Ovary (tissue), 3 donors: Measurements from ENCODE around the gene METRNL.

Source experiments
- POLR2A ChIP-seq: fragments of 450-650 bp; IDR thresholded peaks from one replicate; pipeline ENCODE4 v1.6.1; 2017; ENCODE audit warnings: antibody characterized with exemption, mild to moderate bottlenecking, moderate library complexity
- TF ChIP-seq, protein P1 (sequence below), 3 donors: fragments of 450-650 bp in 2 of 3; fragments of 200-600 bp in 1 of 3; IDR thresholded peaks; one replicate each; pipeline versions ENCODE4 v1.5.1 to v1.8.0; 2016 to 2022; ENCODE audit warnings: antibody characterized with exemption in 3 of 3, mild to moderate bottlenecking in 1 of 3
- donor health status: DM: no; HTN: no; CAD: no.

DNA sequence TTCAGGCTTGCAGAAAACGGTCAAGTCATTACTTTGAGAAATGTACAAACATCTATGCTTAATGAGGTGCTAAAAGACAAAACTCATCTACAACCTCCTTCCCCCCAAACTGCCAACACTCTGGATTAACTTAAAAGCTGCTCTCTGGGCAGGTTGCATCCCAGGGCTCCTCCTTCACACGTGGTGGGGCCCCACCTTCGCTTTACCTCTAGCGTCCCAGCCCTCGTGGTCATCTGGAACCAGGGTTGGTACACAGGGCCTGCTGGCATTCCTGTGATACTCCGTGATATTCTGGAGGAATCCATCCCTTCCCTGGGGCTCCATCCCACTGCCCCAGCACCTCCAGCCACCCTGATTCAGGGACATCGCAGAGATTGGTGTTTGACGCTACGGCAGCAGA, 4.8 kb downstream of the METRNL start:
- no peak for TF ChIP-seq POLR2A
- TF ChIP-seq, protein P1, sequence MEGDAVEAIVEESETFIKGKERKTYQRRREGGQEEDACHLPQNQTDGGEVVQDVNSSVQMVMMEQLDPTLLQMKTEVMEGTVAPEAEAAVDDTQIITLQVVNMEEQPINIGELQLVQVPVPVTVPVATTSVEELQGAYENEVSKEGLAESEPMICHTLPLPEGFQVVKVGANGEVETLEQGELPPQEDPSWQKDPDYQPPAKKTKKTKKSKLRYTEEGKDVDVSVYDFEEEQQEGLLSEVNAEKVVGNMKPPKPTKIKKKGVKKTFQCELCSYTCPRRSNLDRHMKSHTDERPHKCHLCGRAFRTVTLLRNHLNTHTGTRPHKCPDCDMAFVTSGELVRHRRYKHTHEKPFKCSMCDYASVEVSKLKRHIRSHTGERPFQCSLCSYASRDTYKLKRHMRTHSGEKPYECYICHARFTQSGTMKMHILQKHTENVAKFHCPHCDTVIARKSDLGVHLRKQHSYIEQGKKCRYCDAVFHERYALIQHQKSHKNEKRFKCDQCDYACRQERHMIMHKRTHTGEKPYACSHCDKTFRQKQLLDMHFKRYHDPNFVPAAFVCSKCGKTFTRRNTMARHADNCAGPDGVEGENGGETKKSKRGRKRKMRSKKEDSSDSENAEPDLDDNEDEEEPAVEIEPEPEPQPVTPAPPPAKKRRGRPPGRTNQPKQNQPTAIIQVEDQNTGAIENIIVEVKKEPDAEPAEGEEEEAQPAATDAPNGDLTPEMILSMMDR (IDR thresholded peaks at IDR 0.05) = no peak
